Esophagus muscularis mucosa (tissue), 3 donors: ENCODE results near the gene ZBTB47.

Experiments
- POLR2A ChIP-seq: fragments of 450-650 bp; IDR thresholded peaks from one replicate; pipeline ENCODE4 v1.6.1; 2017; ENCODE audit warnings: antibody characterized with exemption, moderate library complexity, mild to moderate bottlenecking, low read depth
- POLR2AphosphoS5 ChIP-seq, 2 donors: sonication (generic); formaldehyde crosslinking; IDR thresholded peaks; one replicate each; pipeline ENCODE4 v1.6.1; 2017; ENCODE audit warnings: antibody characterized with exemption in 2 of 2
- TF ChIP-seq, protein P1 (sequence below), 3 experiments: fragments of 200-600 bp in 2 of 3; fragments of 450-650 bp in 1 of 3; sonication (generic) in 2 of 3; IDR thresholded peaks; one replicate each; pipeline ENCODE4 v1.5.1; 2017 to 2019; ENCODE audit warnings: antibody characterized with exemption in 3 of 3, mild to moderate bottlenecking in 2 of 3, moderate library complexity in 1 of 3

DNA sequence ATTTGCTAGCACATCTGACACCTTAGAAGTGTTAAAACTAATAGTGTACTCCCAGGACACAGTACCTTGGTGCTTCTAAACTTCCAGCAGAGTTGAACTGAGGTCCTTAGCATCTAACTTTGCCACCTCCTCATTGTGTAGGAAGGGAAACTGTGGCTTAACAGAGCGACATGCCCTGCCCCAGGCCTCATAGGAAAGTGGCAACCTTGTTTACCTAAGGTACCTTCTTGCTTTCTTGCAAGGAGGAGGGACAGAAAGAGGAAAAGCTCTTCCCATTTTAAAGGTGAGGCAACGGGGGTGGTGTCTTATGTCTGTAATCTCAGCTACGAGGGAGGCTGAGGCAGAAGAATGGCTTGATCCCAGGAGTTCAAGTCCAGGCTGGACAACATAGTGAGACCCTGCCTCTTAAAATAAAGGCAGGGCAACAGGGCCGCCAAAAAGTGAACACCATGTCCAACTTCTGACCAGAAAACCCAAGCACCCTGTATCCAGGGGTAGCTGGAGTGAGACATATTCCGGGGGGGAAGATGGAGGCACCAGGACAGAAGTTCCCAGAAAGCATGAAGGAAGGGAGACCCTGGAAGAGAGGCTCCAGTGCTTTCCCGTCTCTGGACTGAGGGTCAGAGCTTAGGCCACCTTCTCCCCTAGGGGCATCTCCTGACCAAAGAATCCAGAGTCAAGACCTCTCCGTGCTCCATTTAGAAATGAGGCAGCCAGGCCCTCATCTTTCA is 31.3 kb downstream of the ZBTB47 start:
- TF ChIP-seq, protein P1, sequence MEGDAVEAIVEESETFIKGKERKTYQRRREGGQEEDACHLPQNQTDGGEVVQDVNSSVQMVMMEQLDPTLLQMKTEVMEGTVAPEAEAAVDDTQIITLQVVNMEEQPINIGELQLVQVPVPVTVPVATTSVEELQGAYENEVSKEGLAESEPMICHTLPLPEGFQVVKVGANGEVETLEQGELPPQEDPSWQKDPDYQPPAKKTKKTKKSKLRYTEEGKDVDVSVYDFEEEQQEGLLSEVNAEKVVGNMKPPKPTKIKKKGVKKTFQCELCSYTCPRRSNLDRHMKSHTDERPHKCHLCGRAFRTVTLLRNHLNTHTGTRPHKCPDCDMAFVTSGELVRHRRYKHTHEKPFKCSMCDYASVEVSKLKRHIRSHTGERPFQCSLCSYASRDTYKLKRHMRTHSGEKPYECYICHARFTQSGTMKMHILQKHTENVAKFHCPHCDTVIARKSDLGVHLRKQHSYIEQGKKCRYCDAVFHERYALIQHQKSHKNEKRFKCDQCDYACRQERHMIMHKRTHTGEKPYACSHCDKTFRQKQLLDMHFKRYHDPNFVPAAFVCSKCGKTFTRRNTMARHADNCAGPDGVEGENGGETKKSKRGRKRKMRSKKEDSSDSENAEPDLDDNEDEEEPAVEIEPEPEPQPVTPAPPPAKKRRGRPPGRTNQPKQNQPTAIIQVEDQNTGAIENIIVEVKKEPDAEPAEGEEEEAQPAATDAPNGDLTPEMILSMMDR (IDR thresholded peaks at IDR 0.05) = no peak
- TF ChIP-seq POLR2A (no peak), POLR2AphosphoS5 (IDR thresholded peaks at IDR 0.05) (no peak)
